OCI-LY7 (cell line): ENCODE measurements around the gene CBX2.
A peak's percentile ranks its signal among the peaks of the same experiment; 100 is the strongest.

Source experiments
- EZH2phosphoT487 ChIP-seq: fragments of 200-600 bp; sonication (generic); IDR thresholded peaks from 2 replicates; pipeline ENCODE4 v1.6.1; 2018; ENCODE audit warnings: low read depth, borderline replicate concordance, mild to moderate bottlenecking, mixed run types, antibody characterized with exemption, low read length, moderate library complexity, mixed read lengths
- TF ChIP-seq, protein P1 (sequence below): fragments of 200-600 bp; sonication (generic); conservative IDR thresholded peaks from 2 replicates; pipeline ENCODE4 v1.5.1; 2014; ENCODE audit warnings: mild to moderate bottlenecking, antibody characterized with exemption, low read length, moderate library complexity, mixed read lengths

GRCh38 chr17:79800325-79801155 lies 22.6 kb downstream of the CBX2 start:
- TF ChIP-seq, protein P1, sequence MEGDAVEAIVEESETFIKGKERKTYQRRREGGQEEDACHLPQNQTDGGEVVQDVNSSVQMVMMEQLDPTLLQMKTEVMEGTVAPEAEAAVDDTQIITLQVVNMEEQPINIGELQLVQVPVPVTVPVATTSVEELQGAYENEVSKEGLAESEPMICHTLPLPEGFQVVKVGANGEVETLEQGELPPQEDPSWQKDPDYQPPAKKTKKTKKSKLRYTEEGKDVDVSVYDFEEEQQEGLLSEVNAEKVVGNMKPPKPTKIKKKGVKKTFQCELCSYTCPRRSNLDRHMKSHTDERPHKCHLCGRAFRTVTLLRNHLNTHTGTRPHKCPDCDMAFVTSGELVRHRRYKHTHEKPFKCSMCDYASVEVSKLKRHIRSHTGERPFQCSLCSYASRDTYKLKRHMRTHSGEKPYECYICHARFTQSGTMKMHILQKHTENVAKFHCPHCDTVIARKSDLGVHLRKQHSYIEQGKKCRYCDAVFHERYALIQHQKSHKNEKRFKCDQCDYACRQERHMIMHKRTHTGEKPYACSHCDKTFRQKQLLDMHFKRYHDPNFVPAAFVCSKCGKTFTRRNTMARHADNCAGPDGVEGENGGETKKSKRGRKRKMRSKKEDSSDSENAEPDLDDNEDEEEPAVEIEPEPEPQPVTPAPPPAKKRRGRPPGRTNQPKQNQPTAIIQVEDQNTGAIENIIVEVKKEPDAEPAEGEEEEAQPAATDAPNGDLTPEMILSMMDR: no peak
- peak; percentile 4; the same call in 1 of the 2 replicates for TF ChIP-seq EZH2phosphoT487
